Ovary (tissue), 7 donors: ENCODE results near the gene MTCL3.

Source experiments
- DNase-seq, 5 donors: peaks; one replicate each; pipeline ENCODE4 v3.0.0-alpha.2; 2019 to 2020
- H3K27ac ChIP-seq, 2 donors: fragments of 200-600 bp; one replicate each; pipeline versions ENCODE4 v1.5.1 to v1.8.0; 2019 to 2022
- H3K27me3 ChIP-seq: fragments of 200-600 bp; one replicate; pipeline ENCODE4 v1.8.0; 2022
- H3K36me3 ChIP-seq: fragments of 200-600 bp; sonication (generic); one replicate; pipeline ENCODE4 v1.5.1; 2019
- H3K4me1 ChIP-seq: one replicate; pipeline ENCODE4 v1.8.1; 2013; ENCODE audit warnings: mild to moderate bottlenecking, moderate library complexity; ENCODE audit not compliant: insufficient read depth
- H3K4me3 ChIP-seq: fragments of 200-600 bp; sonication (generic); one replicate; pipeline ENCODE4 v1.5.1; 2017
- H3K9me3 ChIP-seq, 2 donors: fragments of 200-600 bp in 1 of 2; sonication (generic) in 1 of 2; one replicate each; pipeline versions ENCODE4 v1.5.1 to v1.8.1; 2013 to 2019; ENCODE audit warnings: mild to moderate bottlenecking in 1 of 2, moderate library complexity in 1 of 2
- CTCF ChIP-seq, 3 donors: fragments of 450-650 bp in 2 of 3; fragments of 200-600 bp in 1 of 3; IDR thresholded peaks; one replicate each; pipeline versions ENCODE4 v1.5.1 to v1.8.0; 2016 to 2022; ENCODE audit warnings: antibody characterized with exemption in 3 of 3, mild to moderate bottlenecking in 1 of 3
- EP300 ChIP-seq: sonication (generic); formaldehyde crosslinking; IDR thresholded peaks from one replicate; pipeline ENCODE4 v1.6.1; 2017; ENCODE audit warnings: antibody characterized with exemption
- POLR2A ChIP-seq: fragments of 450-650 bp; IDR thresholded peaks from one replicate; pipeline ENCODE4 v1.6.1; 2017; ENCODE audit warnings: antibody characterized with exemption, mild to moderate bottlenecking, moderate library complexity
- WGBS, 3 donors: extraction: QIAGEN DNeasy Blood & Tissue Kit in 1 of 3; methylation state at CpG; one replicate each; pipeline versions ENCODE4 v1.1.5 to v1.1.7; 2013 to 2017; 5-methylcytosine and 5-hydroxymethylcytosine counted together
- intact Hi-C, 4 donors: fragments of 100-400 bp; cut with DNase I; formaldehyde crosslinking; loops; one replicate each; pipeline versions ENCODE4 v1.11.0 to v1.15.1; 2022 to 2023
- donor health status: DM: no; HTN: no; CAD: no; lungs with moderate emphysema.
- donor health status: DM: no; HTN: no; CAD: no.
- donor health status: Bipolar disorder and iron deficiency.
- donor health status: DM: no; HTN: no; CAD: no.
- donor health status: DM: yes; HTN: yes; CAD: no.

The MTCL3 gene

DNA sequence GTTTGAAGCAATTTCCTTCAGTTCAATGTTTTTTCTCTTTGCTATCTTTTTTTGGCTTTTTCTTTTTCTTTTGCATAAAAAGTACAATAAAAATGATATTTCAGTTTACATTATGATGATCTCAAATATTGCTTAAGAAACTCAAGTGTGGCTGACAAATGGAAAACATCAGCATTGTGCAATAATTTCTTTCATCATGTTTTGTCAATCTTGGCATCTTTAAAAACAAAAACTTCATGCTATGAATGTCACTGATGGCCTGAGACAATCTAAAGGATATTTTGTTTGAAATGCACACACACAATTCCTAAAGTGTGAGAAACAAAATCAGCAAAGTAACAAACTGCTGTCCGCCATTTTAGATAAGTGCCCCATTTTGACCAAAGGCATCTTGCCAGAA lies 13.9 kb upstream of the MTCL3 start:
- Histone ChIP-seq H3K27ac (no peak overlapping the region), H3K9me3 (no peaks in the 10 kb centered on the region), H3K4me1 (no peaks in the 10 kb centered on the region), H3K4me3 (no peak overlapping the region), H3K36me3 (no peaks in the 10 kb centered on the region), H3K27me3 (no peaks in the 10 kb centered on the region)
- DNase-seq, result no peak
- 92 to 97% (median 94%) methylated on average over 1 of the region's 1 CpG for WGBS, 3 donors
- TF ChIP-seq CTCF (IDR thresholded peaks at IDR 0.05) (no peak), EP300 (no peak), POLR2A (no peak)
- intact Hi-C loops, result loop anchor here in 1 of 4 donors (10.0 kb wide), 1 partner anchor 48 kb away; no protein-coding TSS in a partner anchor

DNA sequence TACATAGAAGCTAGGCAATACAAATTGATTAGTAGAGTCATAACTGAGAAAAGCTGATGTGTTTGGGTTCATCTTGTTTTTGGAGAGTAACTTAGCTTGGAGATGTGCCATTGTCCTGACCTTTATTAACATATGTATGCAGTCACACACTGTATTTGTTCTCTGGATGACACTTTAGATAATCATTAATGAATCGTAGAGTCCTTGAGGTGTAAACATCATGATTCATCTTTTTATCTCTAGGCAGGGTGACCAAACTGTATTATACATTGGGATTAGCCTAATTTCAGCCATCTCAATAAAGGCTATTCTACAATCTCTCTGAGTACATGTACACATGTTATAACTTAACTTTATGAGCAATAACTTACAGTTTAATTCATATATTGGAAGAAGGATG lies 3.6 kb upstream of the MTCL3 start:
- no peak for TF ChIP-seq CTCF (IDR thresholded peaks at IDR 0.05)
- TF ChIP-seq EP300, result no peak
- TF ChIP-seq POLR2A, result no peak
- Histone ChIP-seq H3K36me3 (no peaks in the 10 kb centered on the region), H3K4me1 (no peaks in the 10 kb centered on the region), H3K27ac (no peak overlapping the region), H3K27me3 (no peaks in the 10 kb centered on the region), H3K9me3 (no peaks in the 10 kb centered on the region), H3K4me3 (no peak overlapping the region)
- intact Hi-C loops, result no loop called here
- DNase-seq, result no peak
- WGBS, 3 donors, result 43 to 68% (median 55%) methylated on average over 1 of the region's 1 CpG

DNA sequence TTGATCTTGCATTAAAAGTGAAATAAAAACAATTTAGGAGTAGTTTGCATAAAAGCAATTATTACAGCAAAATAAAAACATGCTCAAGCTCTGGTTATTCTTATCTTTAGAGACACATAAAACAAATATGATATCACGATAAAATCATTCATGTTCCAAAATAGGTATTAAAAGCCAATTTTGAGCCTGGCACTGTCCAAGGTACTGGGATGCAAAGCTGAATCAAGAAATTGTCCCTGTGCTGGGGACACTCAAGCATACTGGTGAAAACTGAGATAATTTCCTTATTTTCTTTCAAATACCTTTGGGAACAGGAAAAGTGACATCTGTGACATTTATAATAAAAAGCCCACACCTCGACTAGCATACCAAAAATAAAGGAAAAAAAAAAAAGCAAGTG lies 931 bp upstream of the MTCL3 start:
- Histone ChIP-seq H3K36me3 (no peaks in the 10 kb centered on the region), H3K9me3 (no peaks in the 10 kb centered on the region), H3K4me1 (peaks cover 8% of the 10 kb centered on the region), H3K27me3 (no peaks in the 10 kb centered on the region), H3K27ac (no peak overlapping the region), H3K4me3 (no peak overlapping the region)
- DNase-seq, result no peak
- WGBS, 3 donors, result 7 to 15% (median 8%) methylated on average over 2 of the region's 2 CpGs
- intact Hi-C loops, result no loop called here
- TF ChIP-seq CTCF (IDR thresholded peaks at IDR 0.05), result no peak
- no peak for TF ChIP-seq EP300
- TF ChIP-seq POLR2A, result no peak

DNA sequence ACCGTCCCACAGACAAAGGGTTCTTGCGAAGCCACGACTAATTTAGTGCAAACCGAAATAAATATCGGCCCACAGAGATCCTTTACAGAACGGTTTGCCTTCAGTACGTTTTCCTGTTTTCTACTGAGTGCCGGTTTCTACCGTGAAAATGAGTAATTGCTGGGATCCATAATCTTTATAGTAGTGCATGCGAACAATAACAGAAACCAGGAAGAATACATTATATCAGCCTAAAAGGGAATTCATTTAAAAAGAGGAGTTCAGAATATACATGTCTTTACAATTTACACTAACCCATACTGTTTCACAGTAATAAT lies 292 bp upstream of the MTCL3 start:
- H3K4me1 ChIP-seq, result peaks cover 12% of the 10 kb centered on the region
- H3K4me3 ChIP-seq, result no peak overlapping the region
- 5 to 6% (median 6%) methylated on average over 10 of the region's 10 CpGs for WGBS, 3 donors
- no peak for DNase-seq
- H3K27me3 ChIP-seq, result no peaks in the 10 kb centered on the region
- no peaks in the 10 kb centered on the region for H3K36me3 ChIP-seq
- intact Hi-C loops, result no loop called here
- H3K27ac ChIP-seq, result no peak overlapping the region
- H3K9me3 ChIP-seq, result no peaks in the 10 kb centered on the region
- TF ChIP-seq EP300 (no peak), CTCF (IDR thresholded peaks at IDR 0.05) (no peak), POLR2A (no peak)

GRCh38 chr6:127518191-127518709 lies 885 bp downstream of the MTCL3 start:
- no peak for DNase-seq
- Histone ChIP-seq H3K27me3 (no peaks in the 10 kb centered on the region), H3K36me3 (no peaks in the 10 kb centered on the region), H3K4me3 (no peak overlapping the region), H3K27ac (no peak overlapping the region), H3K4me1 (peaks cover 12% of the 10 kb centered on the region), H3K9me3 (no peaks in the 10 kb centered on the region)
- TF ChIP-seq CTCF (IDR thresholded peaks at IDR 0.05) (no peak), EP300 (no peak), POLR2A (no peak)
- 18 to 22% (median 18%) methylated on average over 10 of the region's 10 CpGs for WGBS, 3 donors
- intact Hi-C loops, result no loop called here
